NCI-H1436 treated with DMSO at 0.1 percent for 48 hours (cell line): Measurements from ENCODE around the gene TATDN2.
"Not testable (repeated sequence)": the region's sequence is repeated elsewhere in the genome, so short reads cannot be mapped to it uniquely, and the experiment has no call there.

Experiments
- DNase-seq: peaks from one replicate; lab custom pipeline; 2025; lab: John Stamatoyannopoulos, UW

The TATDN2 gene

DNA sequence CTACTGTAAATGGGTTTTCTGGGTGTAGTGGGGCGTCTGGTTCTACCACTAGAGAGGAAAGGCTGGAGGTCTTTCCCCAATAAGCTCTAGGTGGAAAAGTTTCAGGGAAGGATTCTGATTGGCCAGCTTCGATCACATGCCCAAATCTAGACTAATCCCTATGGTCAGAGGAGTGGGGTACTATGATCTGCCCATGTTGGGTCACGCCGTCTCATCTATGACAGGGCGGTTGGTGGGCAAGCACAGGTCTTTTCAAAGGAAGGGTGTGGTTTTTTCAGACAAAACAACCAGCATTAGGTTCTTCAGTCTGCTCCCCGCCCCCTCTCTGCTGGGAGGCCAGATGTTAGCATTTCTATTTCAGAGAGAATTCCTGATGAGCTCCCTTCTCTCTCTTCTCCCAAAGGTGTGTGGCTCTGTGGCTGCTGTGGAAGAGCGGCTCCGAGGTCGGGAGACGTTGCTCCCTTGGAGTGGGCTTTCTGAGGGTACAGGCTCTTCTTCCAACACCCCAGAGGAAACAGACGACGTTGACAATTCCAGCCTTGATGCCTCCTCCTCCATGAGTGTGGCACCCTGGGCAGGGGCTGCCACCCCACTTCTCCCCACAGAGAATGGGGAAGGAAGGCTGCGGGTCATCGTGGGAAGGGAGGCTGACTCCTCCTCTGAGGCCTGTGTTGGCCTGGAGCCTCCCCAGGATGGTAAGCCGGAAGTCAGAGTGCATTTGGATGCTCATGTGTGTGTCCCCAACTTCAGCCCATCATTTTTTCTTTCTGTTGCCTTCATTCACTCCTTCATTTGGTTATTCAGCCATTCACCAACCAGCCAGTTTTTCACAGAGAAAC, 9.7 kb upstream of the TATDN2 start:
- DNase-seq: no peak

- DNase-seq: no peak
These were observed 7.5 kb upstream of the TATDN2 start for GRCh38 chr3:10240799-10241198.

DNA sequence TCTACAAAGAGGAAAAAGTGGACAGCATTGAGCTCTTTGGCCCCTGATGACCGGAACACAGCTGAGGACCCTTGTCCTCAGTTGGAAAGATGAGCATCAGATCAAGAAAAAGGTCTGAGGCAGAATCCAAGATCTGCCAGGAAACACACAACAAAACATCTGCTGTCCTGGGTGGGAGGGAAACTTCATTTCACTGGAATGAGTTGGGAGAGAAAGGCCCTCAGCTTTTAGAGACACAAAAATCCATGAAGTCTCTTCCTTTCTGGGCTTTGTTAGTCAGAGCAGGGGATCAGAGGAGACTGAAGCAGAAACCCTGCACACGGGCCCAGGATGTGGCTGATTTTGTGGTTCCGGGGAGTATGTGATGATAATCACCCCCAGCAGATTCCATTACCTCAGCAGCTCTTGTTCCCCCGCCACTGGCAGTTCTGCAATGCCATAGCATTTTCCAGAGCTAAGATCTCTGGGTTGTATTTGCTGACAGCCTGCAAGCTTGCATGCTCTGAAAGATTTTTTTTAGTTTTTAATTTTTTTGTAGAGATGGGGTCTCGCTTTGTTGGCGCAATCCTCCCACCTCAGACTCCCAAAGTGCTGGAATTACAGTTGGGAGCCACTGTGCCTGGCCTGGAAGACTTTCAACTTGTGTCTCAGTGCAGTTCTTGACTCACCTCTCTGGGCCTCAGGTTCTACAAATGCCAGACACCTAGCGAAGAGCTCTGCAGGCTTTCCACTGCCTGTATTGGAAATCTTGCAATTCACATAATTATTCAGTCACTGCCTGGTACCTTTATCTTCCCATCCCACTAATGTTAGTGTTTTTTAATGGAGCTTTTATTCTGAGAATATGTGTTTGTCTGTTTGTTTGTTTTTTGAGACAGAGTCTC, 5.8 kb upstream of the TATDN2 start:
- DNase-seq: no peak

- DNase-seq: no peak
These were observed 4.2 kb upstream of the TATDN2 start for GRCh38 chr3:10244009-10244408.

DNA sequence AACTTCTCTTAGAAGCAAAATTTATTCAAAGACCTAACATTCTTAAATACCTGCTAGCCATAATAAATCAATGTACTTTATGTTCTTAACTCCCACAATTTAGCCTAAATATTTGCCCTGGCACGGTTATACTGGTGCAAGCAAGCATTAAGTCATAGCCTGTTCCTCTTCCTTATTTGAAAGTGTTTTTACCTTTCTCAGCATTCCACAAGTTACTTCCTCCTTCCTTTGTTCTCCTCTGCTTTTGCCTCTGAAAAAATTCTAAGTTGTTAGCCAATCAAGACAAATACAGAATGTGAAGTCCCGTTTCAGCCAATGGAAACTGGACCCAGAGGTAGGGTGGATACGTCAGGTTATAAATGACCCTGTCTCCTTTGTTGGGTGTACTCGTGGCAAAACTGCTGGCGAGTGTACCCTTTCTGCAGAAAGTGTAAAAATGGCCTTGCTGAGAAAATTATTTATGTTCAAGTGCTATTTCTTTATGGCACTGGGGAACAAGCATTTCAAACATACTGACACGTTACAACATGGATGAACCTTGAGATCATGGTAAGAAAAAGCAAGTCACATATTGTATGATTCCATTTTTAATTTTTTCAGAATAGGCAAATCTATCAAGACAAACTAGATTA, 3.1 kb upstream of the TATDN2 start:
- DNase-seq: no peak

DNA sequence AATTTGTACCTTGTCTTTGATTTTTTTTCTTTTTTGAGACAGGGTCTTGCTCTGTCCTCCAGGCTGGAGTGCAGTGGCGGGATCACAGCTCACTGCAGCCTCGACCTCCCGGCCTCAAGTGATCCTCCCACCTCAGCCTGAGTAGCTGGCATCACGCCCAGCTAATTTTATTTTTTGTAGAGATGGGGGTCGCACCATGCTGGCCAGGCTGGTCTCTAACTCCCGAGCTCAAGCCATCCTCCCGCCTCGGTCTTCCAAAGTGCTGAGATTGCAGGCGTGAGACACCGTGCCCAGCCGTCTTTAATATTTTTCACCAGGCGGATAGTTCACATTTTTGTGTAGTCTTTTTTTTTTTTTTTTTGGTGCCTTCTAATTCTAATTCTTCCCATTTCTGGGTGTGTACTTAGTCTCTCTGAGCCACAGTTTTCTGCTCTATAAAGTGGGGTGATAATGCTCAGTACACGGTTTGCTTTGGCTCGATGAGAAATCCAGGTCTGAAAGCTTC, 528 bp upstream of the TATDN2 start:
- no peak for DNase-seq

- no peak for DNase-seq
These were observed 907 bp downstream of the TATDN2 start for GRCh38 chr3:10248984-10249748.

DNA sequence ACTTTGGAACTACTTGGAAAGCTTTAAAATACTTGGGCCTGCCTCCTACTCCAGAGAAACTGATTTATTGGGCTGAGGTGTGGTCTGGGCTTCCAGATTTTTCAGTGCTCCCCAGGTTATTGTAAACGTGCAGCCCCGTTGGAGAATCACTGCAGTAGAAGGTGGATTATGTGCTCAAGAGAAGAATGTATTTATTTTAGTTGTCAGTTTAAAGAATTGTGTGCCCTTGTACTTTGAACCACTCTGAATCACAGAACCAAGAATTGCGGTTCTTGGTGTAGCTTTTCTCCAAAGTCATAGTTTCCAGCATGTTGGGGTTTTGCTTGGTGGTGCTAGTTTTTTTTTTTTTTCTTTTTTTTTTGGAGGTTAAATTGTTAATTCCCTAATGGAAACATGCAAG, 1.6 kb downstream of the TATDN2 start:
- DNase-seq: no peak

DNA sequence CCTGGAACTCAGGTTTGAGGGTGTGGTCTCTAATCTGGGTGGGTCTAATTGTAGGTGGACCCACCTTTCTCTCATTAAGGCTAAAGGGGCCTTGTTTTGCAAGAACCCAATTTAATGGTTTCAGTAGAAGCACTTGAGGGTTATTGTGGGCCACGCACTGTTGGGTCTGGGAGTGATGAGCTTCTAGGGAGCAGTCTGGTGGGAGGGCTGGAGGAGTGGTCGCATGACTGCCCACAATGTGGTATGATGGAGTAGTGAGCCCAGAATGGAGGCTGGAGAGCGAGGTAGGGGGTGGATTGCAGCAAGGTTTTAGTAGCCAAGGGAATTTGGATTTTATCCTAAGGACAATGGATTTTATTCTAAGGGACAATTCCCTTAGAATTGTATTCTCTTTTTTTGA, 2.7 kb downstream of the TATDN2 start:
- no peak for DNase-seq

- no peak for DNase-seq
These were observed 5.5 kb downstream of the TATDN2 start for GRCh38 chr3:10253731-10254130.

DNA sequence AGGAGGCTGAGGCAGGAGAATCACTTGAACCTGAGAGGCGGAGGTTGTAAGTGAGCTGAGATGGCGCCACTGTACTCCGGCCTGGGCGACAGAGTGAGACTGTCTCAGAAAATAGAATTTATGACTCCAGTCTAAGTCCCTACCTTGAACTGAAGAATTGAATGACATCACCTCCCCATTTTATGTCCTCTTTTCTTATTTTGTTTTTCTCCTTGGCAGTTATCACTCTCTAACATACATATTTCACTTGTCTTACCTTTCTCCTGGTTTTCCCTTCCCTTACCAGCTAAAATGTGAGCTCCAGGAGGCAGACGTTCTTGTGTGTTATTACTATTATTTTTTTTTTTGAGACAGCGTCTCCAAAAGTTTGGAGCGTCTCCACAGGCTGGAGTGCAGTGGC, 7.6 kb downstream of the TATDN2 start:
- no peak for DNase-seq

DNA sequence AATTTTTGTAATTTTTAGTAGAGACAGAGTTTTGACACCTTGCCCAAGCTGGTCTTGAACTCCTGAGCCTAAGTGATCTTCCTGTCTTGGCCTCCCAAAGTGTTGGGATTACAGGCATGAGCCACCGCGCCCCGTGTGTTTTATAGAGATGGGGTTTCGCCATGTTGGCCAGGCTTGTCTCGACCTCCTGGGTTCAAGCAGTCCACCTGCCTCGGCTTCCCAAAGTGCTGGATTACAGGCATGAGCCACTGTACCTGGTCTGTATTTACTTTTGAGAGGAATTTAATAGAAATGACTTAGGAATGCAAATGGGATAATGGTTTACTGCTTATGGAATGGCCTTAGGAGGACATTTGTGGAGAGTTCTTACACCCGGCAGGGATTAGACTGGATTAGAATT, 10.8 kb downstream of the TATDN2 start:
- DNase-seq: no peak

GRCh38 chr3:10259798-10260197, 11.5 kb downstream of the TATDN2 start:
- DNase-seq: no peak

- no peak for DNase-seq
These were observed 12.0 kb downstream of the TATDN2 start for GRCh38 chr3:10260211-10260701.

- DNase-seq: no peak
These were observed 13.8 kb downstream of the TATDN2 start for GRCh38 chr3:10262027-10262426.

DNA sequence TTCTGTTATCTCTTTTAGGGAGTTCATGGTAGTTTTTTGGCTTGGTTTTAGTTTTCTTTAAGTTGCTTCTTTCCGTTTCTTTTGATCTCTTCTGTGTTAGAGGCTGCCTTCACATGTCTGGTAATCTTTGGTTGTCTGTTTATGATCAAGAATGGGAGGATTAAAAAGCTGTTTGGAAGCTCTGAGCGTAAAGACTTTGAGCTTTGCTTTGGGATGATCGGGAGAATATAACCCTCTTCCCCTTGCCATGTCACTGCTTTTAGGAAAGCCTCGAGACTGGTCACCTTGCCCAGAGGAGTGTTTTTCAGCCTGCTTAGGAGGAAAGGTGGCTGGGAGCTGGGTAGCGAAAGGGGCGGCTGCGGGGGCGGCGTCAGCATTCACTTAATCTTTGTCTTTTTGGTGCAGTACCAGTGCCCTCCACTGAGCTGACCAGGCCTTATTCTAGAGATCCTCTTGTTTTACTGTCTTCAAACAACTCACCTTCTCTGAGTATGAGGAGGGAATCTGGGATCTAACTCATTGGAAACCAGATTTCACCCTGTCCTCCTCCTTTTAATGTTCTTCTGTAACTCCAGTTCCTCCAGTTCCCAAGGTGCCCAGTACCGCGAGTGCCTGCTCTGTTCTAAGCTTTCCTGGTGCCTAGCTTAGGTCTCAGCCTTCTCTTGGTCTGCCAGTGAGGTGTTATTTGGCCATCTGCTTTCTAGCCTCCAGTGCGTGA, 15.5 kb downstream of the TATDN2 start:
- DNase-seq: no peak

DNA sequence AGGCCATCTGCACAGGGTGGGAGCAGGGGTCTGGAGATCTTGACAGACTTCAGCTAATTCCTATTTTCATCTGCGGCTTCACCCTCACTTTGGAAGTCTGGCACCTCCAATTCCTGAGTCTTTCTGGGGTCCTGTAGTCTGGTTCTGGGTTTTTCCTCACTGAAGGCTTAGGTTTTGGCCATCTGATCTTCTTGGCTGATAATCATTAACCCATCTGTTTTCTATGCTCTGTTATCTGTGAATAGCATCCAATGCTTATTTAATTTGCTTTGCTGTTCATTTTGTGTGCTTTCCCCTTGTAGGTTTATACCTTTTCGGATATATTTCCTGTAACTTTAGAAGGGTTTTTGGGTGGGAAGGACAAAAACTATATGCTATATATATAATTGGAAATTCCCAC, 17.6 kb downstream of the TATDN2 start:
- no peak for DNase-seq

DNA sequence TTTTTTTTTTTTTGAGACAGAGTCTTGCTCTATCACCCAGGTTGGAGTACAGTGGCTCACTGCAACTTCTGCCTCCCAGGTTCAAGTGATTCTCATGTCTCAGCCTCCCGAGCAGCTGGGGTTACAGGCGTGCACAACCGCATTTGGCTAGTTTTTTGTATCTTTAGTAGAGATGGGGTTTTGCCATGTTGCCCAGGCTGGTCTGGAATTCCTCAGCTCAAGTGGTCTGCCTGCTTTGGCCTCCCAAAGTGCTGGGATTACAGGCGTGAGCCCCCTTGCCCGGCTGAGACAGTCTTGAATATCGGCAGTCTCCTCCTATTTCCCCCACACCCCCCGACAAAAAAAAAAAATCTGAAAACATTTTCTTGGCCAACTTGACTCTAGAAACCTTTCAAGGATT, 18.7 kb downstream of the TATDN2 start:
- not testable (repeated sequence) for DNase-seq

DNA sequence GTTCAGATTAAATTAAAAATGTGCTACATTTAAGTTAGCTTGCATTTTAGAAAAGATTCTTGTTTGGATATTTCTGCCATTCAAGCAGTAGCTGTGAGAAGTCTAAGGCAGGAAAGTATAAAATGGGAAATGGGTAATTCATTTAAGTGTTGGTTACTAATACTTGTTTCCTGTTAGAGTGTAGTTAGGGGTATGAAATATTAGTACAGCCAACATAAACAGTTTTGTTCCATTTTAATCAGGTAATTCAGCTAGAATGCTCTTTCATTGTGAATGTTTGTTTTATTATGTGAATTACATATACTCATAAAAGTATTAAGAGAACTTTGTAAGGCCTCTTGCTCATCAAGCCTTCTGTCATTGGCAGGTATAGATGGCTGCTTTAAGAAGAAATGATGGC, 19.9 kb downstream of the TATDN2 start:
- no peak for DNase-seq

DNA sequence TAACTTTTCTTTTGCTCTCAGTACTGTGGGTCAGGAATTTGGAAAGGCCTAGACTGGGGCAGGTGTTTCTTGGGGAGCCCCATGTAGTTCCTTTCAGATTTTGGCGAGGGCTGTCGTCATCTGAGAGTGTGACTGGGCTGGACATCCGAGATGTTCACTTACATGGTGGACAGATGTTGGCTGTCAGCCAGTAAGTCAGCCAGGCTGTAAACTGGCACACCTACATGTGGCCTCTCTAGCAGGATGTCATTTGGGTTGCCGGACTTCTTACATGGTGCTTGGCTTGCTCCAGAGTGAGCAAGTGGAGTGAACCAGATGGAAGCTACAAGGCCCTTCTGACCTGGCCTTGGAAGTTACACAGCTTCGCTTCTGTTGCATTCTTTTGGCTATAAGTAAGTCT, 20.7 kb downstream of the TATDN2 start:
- DNase-seq: no peak

- DNase-seq: no peak
These were observed 21.2 kb downstream of the TATDN2 start for GRCh38 chr3:10269443-10269842.
